GM19397 (cell line): ENCODE results near the gene NELL2.
"Not testable (repeated sequence)": the region's sequence is repeated elsewhere in the genome, so short reads cannot be mapped to it uniquely, and the experiment has no call there.

ENCODE experiments used
- ATAC-seq: cut with Tn5 transposase; IDR thresholded peaks from one replicate; pipeline ENCODE4 v1.9.1; 2021; ENCODE audit warnings: mild to moderate bottlenecking, moderate library complexity; ENCODE audit not compliant: unreplicated experiment

The NELL2 gene

GRCh38 chr12:44703182-44703910 lies 172.8 kb downstream of the NELL2 start:
- no peak for ATAC-seq

- ATAC-seq = no peak
Measured at GRCh38 chr12:44697511-44697910, 178.6 kb downstream of the NELL2 start.

- ATAC-seq = no peak
Measured at GRCh38 chr12:44696542-44696941, 179.6 kb downstream of the NELL2 start.

- no peak for ATAC-seq
Measured at GRCh38 chr12:44694017-44694416, 182.1 kb downstream of the NELL2 start.

- no peak for ATAC-seq
Measured at GRCh38 chr12:44689587-44689986, 186.5 kb downstream of the NELL2 start.

- not testable (repeated sequence) for ATAC-seq
Measured at GRCh38 chr12:44686821-44687432, 189.2 kb downstream of the NELL2 start.

- no peak for ATAC-seq
Measured at GRCh38 chr12:44677724-44678123, 198.4 kb downstream of the NELL2 start.

GRCh38 chr12:44674875-44675274 lies 201.2 kb downstream of the NELL2 start:
- ATAC-seq = no peak

GRCh38 chr12:44673811-44674210 lies 202.3 kb downstream of the NELL2 start:
- no peak for ATAC-seq

- ATAC-seq = no peak
Measured at GRCh38 chr12:44672042-44672441, 204.1 kb downstream of the NELL2 start.

GRCh38 chr12:44668443-44668842 lies 207.7 kb downstream of the NELL2 start:
- no peak for ATAC-seq

GRCh38 chr12:44667461-44667860 lies 208.7 kb downstream of the NELL2 start:
- ATAC-seq = no peak

GRCh38 chr12:44663291-44663690 lies 212.8 kb downstream of the NELL2 start:
- no peak for ATAC-seq

GRCh38 chr12:44655846-44656245 lies 220.3 kb downstream of the NELL2 start:
- ATAC-seq = no peak

- no peak for ATAC-seq
Measured at GRCh38 chr12:44654646-44655639, 221.2 kb downstream of the NELL2 start.

GRCh38 chr12:44653861-44654527 lies 222.1 kb downstream of the NELL2 start:
- ATAC-seq = no peak

- no peak for ATAC-seq
Measured at GRCh38 chr12:44649693-44650092, 226.4 kb downstream of the NELL2 start.

GRCh38 chr12:44647917-44648690 lies 228.0 kb downstream of the NELL2 start:
- ATAC-seq = no peak

- ATAC-seq = no peak
Measured at GRCh38 chr12:44640427-44641190, 235.5 kb downstream of the NELL2 start.
